Activated effector memory CD4-positive, alpha-beta T cell treated with Interleukin-2 at 50 U/mL for 16 hours (primary cell): ENCODE data around the gene CHKB.

ENCODE experiments used
- DNase-seq: peaks from one replicate; pipeline ENCODE4 v3.0.0-alpha.2; 2020

The CHKB gene

GRCh38 chr22:50571264-50572175 is 11.1 kb downstream of the CHKB start:
- no peak for DNase-seq

GRCh38 chr22:50570861-50571260 is 11.8 kb downstream of the CHKB start:
- DNase-seq: no peak

- no peak for DNase-seq
Observed at GRCh38 chr22:50569896-50570535, 12.6 kb downstream of the CHKB start.

GRCh38 chr22:50569041-50569459 is 13.6 kb downstream of the CHKB start:
- no peak for DNase-seq

- no peak for DNase-seq
Observed at GRCh38 chr22:50568626-50569025, 14.0 kb downstream of the CHKB start.

GRCh38 chr22:50567721-50568252 is 14.9 kb downstream of the CHKB start:
- no peak for DNase-seq

- DNase-seq: no peak
Observed at GRCh38 chr22:50564289-50564688, 18.4 kb downstream of the CHKB start.

- no peak for DNase-seq
Observed at GRCh38 chr22:50563413-50564160, 19.1 kb downstream of the CHKB start.

- DNase-seq: peak; percentile 95
Observed at GRCh38 chr22:50562523-50563412, 19.9 kb downstream of the CHKB start, which contains the start of gene SYCE3. TSS of gene SYCE3 (minus strand) at chr22:50562919. CDS start at chr22:50556405, 6,514 bp downstream.

GRCh38 chr22:50561401-50562358 is 21.0 kb downstream of the CHKB start:
- DNase-seq: no peak

- no peak for DNase-seq
Observed at GRCh38 chr22:50560034-50560433, 22.6 kb downstream of the CHKB start.

- DNase-seq: no peak
Observed at GRCh38 chr22:50556703-50557102, 25.9 kb downstream of the CHKB start.

GRCh38 chr22:50553310-50553709 is 29.3 kb downstream of the CHKB start:
- DNase-seq: no peak

- DNase-seq: no peak
Observed at GRCh38 chr22:50551160-50551752, 31.4 kb downstream of the CHKB start.

- DNase-seq: no peak
Observed at GRCh38 chr22:50550395-50550794, 32.3 kb downstream of the CHKB start.

GRCh38 chr22:50548921-50549790 is 33.5 kb downstream of the CHKB start:
- DNase-seq: no peak

- DNase-seq: peak; percentile 62
Observed at GRCh38 chr22:50548040-50548920, 34.4 kb downstream of the CHKB start.

- no peak for DNase-seq
Observed at GRCh38 chr22:50547263-50547985, 35.2 kb downstream of the CHKB start.
